Suprapubic skin (tissue), 4 donors: Measurements from ENCODE around the gene NLGN4X. TPM values are rescaled to one million over a fixed set of nuclear protein-coding genes. Genes with fewer than 3 reads are reported as not detected.

Source experiments
- DNase-seq, 2 donors: peaks; one replicate each; pipeline ENCODE4 v3.0.0-alpha.2; 2019; ENCODE audit warnings: low spot score in 2 of 2
- H3K27ac ChIP-seq: fragments of 200-600 bp; sonication (generic); one replicate; pipeline ENCODE4 v1.5.1; 2019
- H3K27me3 ChIP-seq: fragments of 200-600 bp; sonication (generic); one replicate; pipeline ENCODE4 v1.5.1; 2019
- H3K36me3 ChIP-seq: fragments of 200-600 bp; sonication (generic); one replicate; pipeline ENCODE4 v1.5.1; 2019
- H3K4me1 ChIP-seq: fragments of 200-600 bp; sonication (generic); one replicate; pipeline ENCODE4 v1.5.1; 2019
- H3K4me3 ChIP-seq: fragments of 200-600 bp; sonication (generic); one replicate; pipeline ENCODE4 v1.5.1; 2019; ENCODE audit warnings: mild to moderate bottlenecking
- H3K9me3 ChIP-seq: fragments of 200-600 bp; sonication (generic); one replicate; pipeline ENCODE4 v1.5.1; 2019
- CTCF ChIP-seq, 2 donors: fragments of 200-600 bp in 1 of 2; fragments of 450-650 bp in 1 of 2; sonication (generic) in 1 of 2; IDR thresholded peaks; one replicate each; pipeline ENCODE4 v1.5.1; 2016 to 2019; ENCODE audit warnings: antibody characterized with exemption in 2 of 2, mild to moderate bottlenecking in 1 of 2, moderate library complexity in 1 of 2
- EP300 ChIP-seq: sonication (generic); formaldehyde crosslinking; IDR thresholded peaks from one replicate; pipeline ENCODE4 v1.6.1; 2017; ENCODE audit warnings: antibody characterized with exemption
- POLR2A ChIP-seq, 2 donors: fragments of 450-650 bp; IDR thresholded peaks; one replicate each; pipeline ENCODE4 v1.6.1; 2017; ENCODE audit warnings: antibody characterized with exemption in 2 of 2, mild to moderate bottlenecking in 2 of 2, moderate library complexity in 2 of 2
- POLR2AphosphoS5 ChIP-seq, 3 donors: sonication (generic); formaldehyde crosslinking; IDR thresholded peaks; one replicate each; pipeline ENCODE4 v1.6.1; 2017; ENCODE audit warnings: antibody characterized with exemption in 3 of 3
- WGBS: methylation state at CpG from one replicate; pipeline ENCODE4 v1.1.5; 2018; 5-methylcytosine and 5-hydroxymethylcytosine counted together
- total RNA-seq, 4 donors: library from RNA; depleted of rRNA; stranded (reverse); fragments of >200 nt; gene quantifications; one replicate each; pipeline ENCODE4 v1.1.0, GENCODE V29; 2016

NLGN4X gene
- total RNA-seq, 4 donors from 2014 or later, result 0.64 to 1.8 (median 1.2) TPM

GRCh38 chrX:6026429-6026828 lies 202.2 kb downstream of the NLGN4X start:
- Histone ChIP-seq H3K36me3 (no peaks in the 10 kb centered on the region), H3K9me3 (no peaks in the 10 kb centered on the region), H3K27me3 (no peaks in the 10 kb centered on the region), H3K27ac (no peak overlapping the region), H3K4me3 (no peak overlapping the region), H3K4me1 (no peaks in the 10 kb centered on the region)
- TF ChIP-seq POLR2AphosphoS5 (IDR thresholded peaks at IDR 0.05) (no peak), CTCF (IDR thresholded peaks at IDR 0.05) (no peak), EP300 (no peak), POLR2A (IDR thresholded peaks at IDR 0.05) (no peak)
- WGBS, result 43% methylated on average over 7 of the region's 7 CpGs
- no peak for DNase-seq

- no peaks in the 10 kb centered on the region for H3K9me3 ChIP-seq
- no peaks in the 10 kb centered on the region for H3K36me3 ChIP-seq
- TF ChIP-seq CTCF (IDR thresholded peaks at IDR 0.05) (no peak), POLR2A (IDR thresholded peaks at IDR 0.05) (no peak), EP300 (no peak), POLR2AphosphoS5 (IDR thresholded peaks at IDR 0.05) (no peak)
- no peaks in the 10 kb centered on the region for H3K4me1 ChIP-seq
- H3K4me3 ChIP-seq, result no peak overlapping the region
- H3K27me3 ChIP-seq, result no peaks in the 10 kb centered on the region
- no peak overlapping the region for H3K27ac ChIP-seq
- WGBS, result 86% methylated on average over 4 of the region's 4 CpGs
- DNase-seq, result no peak
These were observed 204.5 kb downstream of the NLGN4X start for GRCh38 chrX:6024204-6024603.

GRCh38 chrX:6021316-6022091 lies 207.2 kb downstream of the NLGN4X start:
- Histone ChIP-seq H3K36me3 (no peaks in the 10 kb centered on the region), H3K27me3 (no peaks in the 10 kb centered on the region), H3K4me3 (no peak overlapping the region), H3K27ac (no peak overlapping the region), H3K9me3 (no peaks in the 10 kb centered on the region), H3K4me1 (no peaks in the 10 kb centered on the region)
- no peak for DNase-seq
- WGBS, result 13% methylated on average over 4 of the region's 4 CpGs
- TF ChIP-seq EP300, result no peak
- peak in 1 of 2 donors; percentile 32 for TF ChIP-seq CTCF (IDR thresholded peaks at IDR 0.05)

- Histone ChIP-seq H3K27ac (no peak overlapping the region), H3K4me3 (no peak overlapping the region), H3K27me3 (no peaks in the 10 kb centered on the region), H3K9me3 (no peaks in the 10 kb centered on the region), H3K36me3 (no peaks in the 10 kb centered on the region), H3K4me1 (no peaks in the 10 kb centered on the region)
- DNase-seq, result no peak
- 78% methylated on average over 4 of the region's 4 CpGs for WGBS
- no peak for TF ChIP-seq POLR2AphosphoS5 (IDR thresholded peaks at IDR 0.05)
- no peak for TF ChIP-seq EP300
- no peak for TF ChIP-seq POLR2A (IDR thresholded peaks at IDR 0.05)
- no peak for TF ChIP-seq CTCF (IDR thresholded peaks at IDR 0.05)
These were observed 209.6 kb downstream of the NLGN4X start for GRCh38 chrX:6019076-6019475.

GRCh38 chrX:6015423-6015822 lies 213.2 kb downstream of the NLGN4X start:
- WGBS, result 87% methylated on average over 5 of the region's 5 CpGs
- no peak for DNase-seq
- Histone ChIP-seq H3K27ac (no peak overlapping the region), H3K4me1 (no peaks in the 10 kb centered on the region), H3K4me3 (no peak overlapping the region), H3K27me3 (no peaks in the 10 kb centered on the region), H3K36me3 (no peaks in the 10 kb centered on the region), H3K9me3 (no peaks in the 10 kb centered on the region)
- TF ChIP-seq POLR2A (IDR thresholded peaks at IDR 0.05) (no peak), EP300 (no peak), CTCF (IDR thresholded peaks at IDR 0.05) (no peak), POLR2AphosphoS5 (IDR thresholded peaks at IDR 0.05) (no peak)
